NCI-H146 treated with DMSO at 0.1 percent for 48 hours (cell line): Measurements from ENCODE around the gene MFAP5.
A peak's percentile ranks its signal among the peaks of the same experiment; 100 is the strongest.
"Not testable (repeated sequence)": the region's sequence is repeated elsewhere in the genome, so short reads cannot be mapped to it uniquely, and the experiment has no call there.

Experiments
- DNase-seq: peaks from one replicate; lab custom pipeline; 2025; ENCODE audit not compliant: unreplicated experiment; lab: John Stamatoyannopoulos, UW

The MFAP5 gene

GRCh38 chr12:8630131-8630530 lies 32.5 kb downstream of the MFAP5 start:
- no peak for DNase-seq

- no peak for DNase-seq
Observed at GRCh38 chr12:8629486-8630033, 33.1 kb downstream of the MFAP5 start.

GRCh38 chr12:8628731-8629130 lies 33.9 kb downstream of the MFAP5 start:
- no peak for DNase-seq

GRCh38 chr12:8624750-8625149 lies 37.9 kb downstream of the MFAP5 start:
- DNase-seq: not testable (repeated sequence)

GRCh38 chr12:8622646-8623045 lies 40.0 kb downstream of the MFAP5 start:
- no peak for DNase-seq

GRCh38 chr12:8615206-8615605 lies 47.4 kb downstream of the MFAP5 start:
- no peak for DNase-seq

GRCh38 chr12:8613881-8614280 lies 48.7 kb downstream of the MFAP5 start:
- DNase-seq: not testable (repeated sequence)

GRCh38 chr12:8612629-8613028 lies 50.0 kb downstream of the MFAP5 start, which contains the start of gene AICDA:
AICDA (minus strand) TSS chr12:8612859; CDS start chr12:8612767, 92 bp downstream.
- DNase-seq: no peak

GRCh38 chr12:8609061-8609570 lies 53.5 kb downstream of the MFAP5 start:
- peak; percentile 9 for DNase-seq

- DNase-seq: no peak
Observed at GRCh38 chr12:8606890-8607289, 55.7 kb downstream of the MFAP5 start.

- DNase-seq: no peak
Observed at GRCh38 chr12:8605057-8605456, 57.6 kb downstream of the MFAP5 start.

GRCh38 chr12:8603856-8604255 lies 58.8 kb downstream of the MFAP5 start:
- no peak for DNase-seq

GRCh38 chr12:8603286-8603685 lies 59.3 kb downstream of the MFAP5 start:
- DNase-seq: no peak

GRCh38 chr12:8596561-8596960 lies 66.1 kb downstream of the MFAP5 start:
- no peak for DNase-seq
